Subcutaneous adipose tissue (tissue), 4 donors: ENCODE measurements around the gene SLC22A8. TPM values are rescaled to one million over a fixed set of nuclear protein-coding genes. Genes with fewer than 3 reads are reported as not detected.

Experiments used
- total RNA-seq, 4 donors: library from RNA; depleted of rRNA; stranded (reverse); fragments of >200 nt; gene quantifications; one replicate each; pipeline ENCODE4 v1.1.0, GENCODE V29; 2016
- TF ChIP-seq, protein P1 (sequence below): fragments of 450-650 bp; IDR thresholded peaks from one replicate; pipeline ENCODE4 v1.5.1; 2016; ENCODE audit warnings: low read depth, mild to moderate bottlenecking, control low read depth, antibody characterized with exemption, moderate library complexity

The SLC22A8 gene
- total RNA-seq, 4 donors from 2014 or later, result not detected

DNA sequence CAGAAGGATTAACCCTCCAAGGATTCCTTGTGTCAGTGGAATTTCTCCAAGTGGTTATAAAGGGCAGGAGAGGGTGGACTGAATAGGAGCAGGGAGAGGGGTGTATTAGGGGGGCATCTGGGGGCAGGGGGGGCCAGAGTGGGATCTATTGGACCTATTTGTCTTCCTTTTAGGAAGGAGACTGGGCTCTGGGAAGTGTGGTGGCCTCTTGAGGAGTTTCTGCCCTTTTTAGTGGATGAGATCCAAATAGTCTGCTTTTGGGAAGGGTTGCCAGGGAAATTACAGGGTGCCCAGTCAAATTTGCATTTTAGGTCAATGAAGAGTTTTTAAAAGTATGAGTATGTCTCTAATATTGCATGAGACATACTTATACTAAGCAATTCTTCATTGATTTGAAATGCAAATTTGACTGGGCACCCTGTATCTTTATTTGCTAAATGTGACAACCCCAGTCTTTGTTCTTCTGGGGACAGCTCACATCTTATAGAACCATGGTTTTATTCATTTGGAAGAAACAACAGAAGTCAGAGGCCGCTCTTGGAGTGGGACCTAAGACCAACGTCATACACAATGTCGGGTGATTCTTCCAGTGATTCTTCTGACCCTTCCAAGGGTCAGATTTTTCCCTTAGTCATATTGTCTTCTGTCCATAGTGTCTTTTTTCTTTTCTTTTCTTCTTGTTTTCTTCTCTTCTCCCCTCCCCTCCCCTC lies 30.4 kb downstream of the SLC22A8 start:
- TF ChIP-seq, protein P1, sequence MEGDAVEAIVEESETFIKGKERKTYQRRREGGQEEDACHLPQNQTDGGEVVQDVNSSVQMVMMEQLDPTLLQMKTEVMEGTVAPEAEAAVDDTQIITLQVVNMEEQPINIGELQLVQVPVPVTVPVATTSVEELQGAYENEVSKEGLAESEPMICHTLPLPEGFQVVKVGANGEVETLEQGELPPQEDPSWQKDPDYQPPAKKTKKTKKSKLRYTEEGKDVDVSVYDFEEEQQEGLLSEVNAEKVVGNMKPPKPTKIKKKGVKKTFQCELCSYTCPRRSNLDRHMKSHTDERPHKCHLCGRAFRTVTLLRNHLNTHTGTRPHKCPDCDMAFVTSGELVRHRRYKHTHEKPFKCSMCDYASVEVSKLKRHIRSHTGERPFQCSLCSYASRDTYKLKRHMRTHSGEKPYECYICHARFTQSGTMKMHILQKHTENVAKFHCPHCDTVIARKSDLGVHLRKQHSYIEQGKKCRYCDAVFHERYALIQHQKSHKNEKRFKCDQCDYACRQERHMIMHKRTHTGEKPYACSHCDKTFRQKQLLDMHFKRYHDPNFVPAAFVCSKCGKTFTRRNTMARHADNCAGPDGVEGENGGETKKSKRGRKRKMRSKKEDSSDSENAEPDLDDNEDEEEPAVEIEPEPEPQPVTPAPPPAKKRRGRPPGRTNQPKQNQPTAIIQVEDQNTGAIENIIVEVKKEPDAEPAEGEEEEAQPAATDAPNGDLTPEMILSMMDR, result no peak

DNA sequence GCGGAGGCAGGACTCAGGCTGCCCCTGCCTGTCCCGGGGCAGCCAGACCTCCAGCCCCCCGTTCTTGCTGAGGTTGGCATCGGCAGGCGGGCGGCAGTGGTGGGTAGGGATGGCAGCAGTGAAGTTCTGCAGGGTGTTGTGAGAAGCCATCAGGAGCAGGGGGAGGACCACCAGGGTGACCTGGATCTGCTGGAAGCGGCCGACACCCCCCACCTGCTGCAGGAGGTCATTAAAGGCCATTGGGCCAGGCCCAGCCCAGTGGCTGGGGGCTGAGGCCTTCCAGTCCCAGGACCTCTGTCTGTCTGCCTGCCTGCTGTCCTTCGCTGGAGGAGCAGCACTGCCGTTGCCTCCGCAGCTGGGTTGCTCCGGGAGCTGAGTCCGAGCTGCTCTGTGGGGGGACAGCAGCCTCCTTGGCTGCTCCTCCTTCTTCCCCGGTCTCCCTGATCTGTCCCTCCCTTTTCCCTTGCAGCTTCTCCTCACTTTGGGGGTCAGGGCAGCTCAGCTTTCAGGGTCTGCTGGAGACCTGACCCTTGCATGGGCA lies 31.1 kb downstream of the SLC22A8 start, which contains the start of gene SLC22A6:
Gene SLC22A6 (minus strand): TSS at position 517 of the 541 bp plus-strand sequence. CDS start 277 bp downstream, at position 240.
- TF ChIP-seq, protein P1, result no peak

GRCh38 chr11:62983536-62984199 lies 32.0 kb downstream of the SLC22A8 start:
- TF ChIP-seq, protein P1, result no peak

DNA sequence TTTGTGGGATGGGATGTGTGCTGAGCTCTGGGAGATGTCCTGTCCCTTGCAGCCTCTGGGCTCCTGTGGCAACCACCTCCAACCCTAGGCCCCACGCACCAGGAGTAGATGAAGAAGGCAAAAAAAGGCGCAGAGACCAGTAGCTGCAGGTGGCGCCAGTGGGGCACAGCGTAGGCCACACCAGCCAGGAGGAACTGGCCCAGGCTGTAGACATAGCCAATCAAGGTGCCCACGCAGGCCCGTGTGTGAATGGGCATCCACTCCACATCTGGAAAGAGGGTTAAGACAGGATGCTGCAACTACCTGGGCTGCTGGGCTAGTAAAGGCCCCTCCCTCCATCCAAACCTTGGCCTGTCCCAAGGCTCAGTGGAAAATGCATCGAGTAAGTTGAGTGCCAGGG lies 33.9 kb downstream of the SLC22A8 start:
- TF ChIP-seq, protein P1, result no peak

DNA sequence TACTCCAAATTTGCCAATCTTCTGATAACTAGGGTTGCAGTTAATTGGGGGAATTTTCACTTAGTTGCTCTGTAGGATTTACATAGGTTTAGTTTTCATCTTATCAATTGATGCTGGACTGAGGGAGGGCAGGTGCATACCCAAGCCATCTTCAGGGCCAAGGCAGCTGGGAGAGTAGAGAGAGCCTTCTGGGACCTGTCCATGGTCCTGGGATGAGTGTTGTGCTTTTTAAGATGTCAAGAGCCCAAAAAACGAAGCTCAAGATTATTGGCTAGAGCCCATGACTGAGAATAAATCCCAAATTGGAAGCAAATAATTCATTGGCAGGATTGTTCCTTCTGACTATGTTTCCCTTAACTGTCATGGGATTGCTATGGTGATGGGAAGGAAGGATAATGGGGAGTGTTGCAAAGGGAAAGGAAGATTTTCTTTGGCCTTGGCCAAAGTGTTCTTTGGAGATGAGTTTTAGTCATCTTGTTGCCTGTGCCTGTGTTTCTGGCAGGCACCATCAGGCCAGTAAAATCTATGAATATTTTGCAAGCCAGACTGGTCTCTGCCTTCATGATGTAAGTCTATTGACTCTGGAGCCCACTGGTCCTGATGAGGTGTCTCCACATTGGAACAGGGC lies 35.4 kb downstream of the SLC22A8 start:
- TF ChIP-seq, protein P1, result no peak

DNA sequence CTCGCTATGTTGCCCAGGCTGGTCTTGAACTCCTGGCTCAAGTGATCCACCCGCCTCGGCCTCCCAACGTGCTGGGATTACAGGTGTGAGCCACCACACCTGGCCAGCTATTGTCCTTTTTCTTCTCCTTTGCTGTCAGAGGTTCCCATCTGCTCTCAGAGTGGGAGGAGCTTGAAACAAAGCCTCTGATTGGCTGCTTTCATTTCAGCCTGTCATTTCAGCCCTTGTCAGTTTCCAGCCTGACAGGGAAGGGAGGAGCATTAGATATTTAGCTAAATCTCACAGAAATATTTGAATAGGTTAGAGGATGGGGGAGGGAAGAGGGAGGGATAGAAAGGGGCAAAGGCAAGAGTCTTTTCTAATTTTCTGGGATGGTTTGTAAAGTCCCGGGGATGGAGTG lies 39.5 kb downstream of the SLC22A8 start:
- TF ChIP-seq, protein P1, result no peak

DNA sequence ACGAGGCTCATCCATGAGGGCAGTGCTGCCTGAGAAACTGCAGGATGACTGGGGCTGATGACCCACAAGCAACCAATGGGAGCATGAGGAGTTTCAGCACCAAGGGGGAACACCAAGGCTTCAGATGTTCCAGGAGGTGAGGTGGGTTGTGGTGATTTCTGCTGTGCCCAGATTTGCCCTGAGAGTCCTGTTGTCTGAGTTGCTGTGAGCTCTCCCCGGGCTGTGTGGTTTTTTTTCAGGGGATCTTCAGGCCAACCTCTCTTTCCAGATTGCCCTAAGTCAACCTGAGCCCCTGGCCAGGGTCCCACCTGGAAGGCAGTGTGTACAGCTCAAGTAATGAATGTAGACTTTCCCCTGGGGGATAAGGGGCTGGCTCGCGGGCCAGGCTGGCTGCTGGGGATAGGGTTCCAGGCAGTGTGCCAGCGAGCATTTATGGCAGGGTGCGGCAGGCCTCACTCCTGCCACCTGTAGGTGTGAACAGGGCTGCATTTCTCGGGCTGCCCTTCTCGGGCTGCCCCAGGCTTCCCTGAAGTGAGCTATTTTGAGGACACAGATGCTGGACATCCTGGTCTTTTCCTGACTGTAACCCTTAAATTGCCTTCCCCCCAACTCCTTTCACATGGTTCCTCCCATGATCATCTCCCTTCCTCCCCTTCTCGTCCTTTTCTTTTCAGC lies 40.7 kb downstream of the SLC22A8 start:
- TF ChIP-seq, protein P1, result no peak
